Parathyroid adenoma (tissue), 2 donors: ENCODE results near the gene MFAP4.

ENCODE experiments used
- H2AFZ ChIP-seq: fragments of 300-600 bp; sonication (generic); one replicate; pipeline ENCODE4 v1.7.0; 2017; ENCODE audit warnings: antibody characterized with exemption, mild to moderate bottlenecking
- H3K27ac ChIP-seq: fragments of 300-600 bp; sonication (generic); one replicate; pipeline ENCODE4 v1.7.0; 2017
- H3K27me3 ChIP-seq: fragments of 300-600 bp; sonication (generic); one replicate; pipeline ENCODE4 v1.7.0; 2017; ENCODE audit warnings: low read length; ENCODE audit not compliant: control insufficient read depth, insufficient read depth
- H3K36me3 ChIP-seq: fragments of 300-600 bp; sonication (generic); one replicate; pipeline ENCODE4 v1.7.0; 2017; ENCODE audit warnings: low read length; ENCODE audit not compliant: control insufficient read depth, insufficient read depth
- H3K4me1 ChIP-seq: fragments of 300-600 bp; sonication (generic); one replicate; pipeline ENCODE4 v1.7.0; 2017; ENCODE audit warnings: control low read depth
- H3K4me2 ChIP-seq: fragments of 300-600 bp; sonication (generic); one replicate; pipeline ENCODE4 v1.7.0; 2017; ENCODE audit warnings: low read length
- H3K4me3 ChIP-seq: fragments of 300-600 bp; sonication (generic); one replicate; pipeline ENCODE4 v1.7.0; 2017; ENCODE audit warnings: low read depth, low read length
- H3K79me2 ChIP-seq: fragments of 300-600 bp; sonication (generic); one replicate; pipeline ENCODE4 v1.7.0; 2017; ENCODE audit warnings: control low read depth
- H3K9ac ChIP-seq: fragments of 300-600 bp; sonication (generic); one replicate; pipeline ENCODE4 v1.7.0; 2017; ENCODE audit warnings: mild to moderate bottlenecking
- H3K9me3 ChIP-seq: fragments of 300-600 bp; sonication (generic); one replicate; pipeline ENCODE4 v1.7.0; 2017; ENCODE audit warnings: low read length; ENCODE audit not compliant: control insufficient read depth
- CTCF ChIP-seq: fragments of 300-600 bp; sonication (generic); IDR thresholded peaks from one replicate; pipeline ENCODE4 v1.7.0; 2017; ENCODE audit warnings: antibody characterized with exemption, mild to moderate bottlenecking
- donor health status: primary hyperparathyroidism.

Gene MFAP4

DNA sequence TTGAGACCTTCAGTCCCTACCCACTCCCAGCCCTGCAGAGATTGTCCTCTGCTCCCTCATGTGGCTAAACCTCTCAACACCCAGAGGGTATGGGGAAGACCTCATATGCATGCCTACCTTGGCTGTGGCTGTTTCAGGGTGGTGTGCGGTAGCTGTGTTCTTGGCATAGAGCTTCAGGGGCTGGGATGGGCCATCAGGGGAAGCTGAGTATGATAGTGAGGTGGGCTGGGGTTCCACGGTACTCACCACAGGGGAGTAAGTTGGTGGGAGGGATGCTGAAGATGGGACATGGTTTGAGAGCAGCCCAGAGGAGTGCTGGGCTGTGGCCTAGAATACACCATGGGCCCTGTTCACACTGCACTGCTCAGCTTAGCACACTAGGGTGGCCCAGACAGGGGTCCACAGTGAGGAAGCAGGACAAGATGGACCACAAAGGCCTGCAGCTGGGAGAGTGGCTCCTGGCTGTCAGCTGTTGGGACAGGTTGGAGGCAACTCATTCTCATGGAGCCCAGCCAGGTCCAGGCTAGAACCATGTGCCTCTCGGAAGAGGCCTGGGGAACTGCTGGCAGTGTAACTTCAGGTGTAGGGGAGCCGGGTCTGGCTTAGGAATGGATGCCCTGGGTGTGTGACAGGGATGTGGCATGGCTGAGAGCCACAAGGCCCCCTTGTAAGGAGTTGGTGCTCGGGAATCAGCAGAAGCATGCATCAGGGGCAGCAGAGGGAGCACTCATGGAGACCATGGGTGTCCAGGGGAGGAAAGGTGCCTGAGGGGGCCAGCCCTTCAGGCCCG, 3.1 kb downstream of the MFAP4 start:
- Histone ChIP-seq H3K4me2 (no peak overlapping the region), H3K36me3 (no peaks in the 10 kb centered on the region), H3K79me2 (no peaks in the 10 kb centered on the region), H2AFZ (no peak overlapping the region), H3K4me3 (no peak overlapping the region), H3K9me3 (no peaks in the 10 kb centered on the region), H3K4me1 (peaks cover 27% of the 10 kb centered on the region), H3K27ac (no peak overlapping the region), H3K9ac (no peak overlapping the region), H3K27me3 (no peaks in the 10 kb centered on the region)
- TF ChIP-seq CTCF, result no peak

DNA sequence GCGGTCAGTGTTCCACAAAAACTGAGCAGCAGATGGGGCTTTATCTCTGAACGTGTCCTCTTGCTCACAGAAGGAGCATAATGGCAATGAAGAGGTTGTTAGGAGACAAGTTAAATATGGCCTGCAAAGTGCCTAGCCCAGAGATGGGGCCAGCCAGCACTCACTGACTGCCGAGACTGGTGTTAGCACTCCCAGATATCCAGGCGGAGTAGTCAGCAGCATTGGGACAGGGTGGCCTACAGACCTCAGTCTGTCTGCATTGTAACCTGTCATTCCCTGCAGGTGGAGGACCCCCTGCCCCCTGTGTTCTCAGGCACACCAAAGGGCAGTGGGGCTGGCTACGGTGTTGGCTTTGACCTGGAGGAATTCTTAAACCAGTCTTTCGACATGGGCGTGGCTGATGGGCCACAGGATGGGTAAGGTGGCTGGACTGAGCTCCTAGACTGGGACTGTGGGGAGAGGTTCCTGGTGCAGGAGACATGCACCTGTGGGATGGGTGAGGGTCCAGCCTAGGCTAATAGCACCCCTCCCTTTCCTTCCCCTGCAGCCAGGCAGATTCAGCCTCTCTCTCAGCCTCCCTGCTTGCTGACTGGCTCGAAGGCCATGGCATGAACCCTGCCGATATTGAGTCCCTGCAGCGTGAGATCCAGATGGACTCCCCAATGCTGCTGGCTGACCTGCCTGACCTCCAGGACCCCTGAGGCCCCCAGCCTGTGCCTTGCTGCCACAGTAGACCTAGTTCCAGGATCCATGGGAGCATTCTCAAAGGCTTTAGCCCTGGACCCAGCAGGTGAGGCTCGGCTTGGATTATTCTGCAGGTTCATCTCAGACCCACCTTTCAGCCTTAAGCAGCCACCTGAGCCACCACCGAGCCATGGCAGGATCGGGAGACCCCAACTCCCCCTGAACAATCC, 4.2 kb downstream of the MFAP4 start:
- H3K9ac ChIP-seq, result no peak overlapping the region
- no peak overlapping the region for H2AFZ ChIP-seq
- no peaks in the 10 kb centered on the region for H3K36me3 ChIP-seq
- no peaks in the 10 kb centered on the region for H3K79me2 ChIP-seq
- H3K9me3 ChIP-seq, result no peaks in the 10 kb centered on the region
- no peak for TF ChIP-seq CTCF
- H3K27me3 ChIP-seq, result no peaks in the 10 kb centered on the region
- no peak overlapping the region for H3K4me2 ChIP-seq
- peaks cover 16% of the 10 kb centered on the region for H3K4me1 ChIP-seq
- no peak overlapping the region for H3K4me3 ChIP-seq
- H3K27ac ChIP-seq, result no peak overlapping the region

- TF ChIP-seq CTCF, result no peak
- Histone ChIP-seq H3K36me3 (no peaks in the 10 kb centered on the region), H3K9ac (no peak overlapping the region), H3K4me1 (peaks cover 12% of the 10 kb centered on the region), H3K79me2 (no peaks in the 10 kb centered on the region), H2AFZ (no peak overlapping the region), H3K27ac (no peak overlapping the region), H3K27me3 (no peaks in the 10 kb centered on the region), H3K4me2 (no peak overlapping the region), H3K4me3 (no peak overlapping the region), H3K9me3 (no peaks in the 10 kb centered on the region)
Measured at GRCh38 chr17:19381741-19382444, 5.1 kb downstream of the MFAP4 start.

- H3K27me3 ChIP-seq, result no peaks in the 10 kb centered on the region
- H3K4me3 ChIP-seq, result no peak overlapping the region
- H3K79me2 ChIP-seq, result no peaks in the 10 kb centered on the region
- no peak overlapping the region for H3K4me2 ChIP-seq
- H2AFZ ChIP-seq, result no peak overlapping the region
- H3K4me1 ChIP-seq, result peaks cover 13% of the 10 kb centered on the region
- H3K9ac ChIP-seq, result no peak overlapping the region
- H3K27ac ChIP-seq, result no peak overlapping the region
- no peak for TF ChIP-seq CTCF
- H3K36me3 ChIP-seq, result no peaks in the 10 kb centered on the region
- H3K9me3 ChIP-seq, result no peaks in the 10 kb centered on the region
Measured at GRCh38 chr17:19381361-19381740, 5.6 kb downstream of the MFAP4 start.
